ENCODE results near the gene VASN.
A peak's percentile ranks its signal among the peaks of the same experiment; 100 is the strongest.

VASN gene

DNA sequence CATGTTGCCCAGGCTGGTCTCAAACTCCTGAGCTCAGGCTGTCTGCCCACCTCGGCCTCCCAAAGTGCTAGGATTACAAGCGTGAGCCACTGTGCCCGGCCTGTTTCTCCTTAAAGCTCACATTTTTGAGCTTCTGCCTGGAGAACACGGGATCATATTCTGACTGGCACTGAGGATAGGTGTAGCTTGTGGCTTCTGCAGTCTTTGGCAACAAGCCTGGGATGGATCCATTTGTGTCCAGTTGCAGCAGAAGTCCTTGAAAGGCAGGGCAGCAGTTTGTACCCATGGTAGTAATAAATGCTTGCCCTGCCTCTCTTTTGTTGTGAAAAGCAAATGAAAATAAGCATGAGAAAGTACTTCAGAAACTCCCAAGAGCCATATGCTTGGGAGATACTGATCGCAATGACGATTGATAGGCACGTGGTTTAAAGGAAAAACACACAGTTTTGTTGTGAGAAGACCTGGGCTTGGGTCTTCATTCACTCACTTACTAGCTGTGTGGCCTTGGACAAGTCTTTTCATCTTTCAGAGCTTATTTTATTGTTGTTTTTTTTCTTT lies 47.8 kb downstream of the VASN start:
- DNase-seq (ENCODE audit: low read depth in 1 of 2, low spot score in 1 of 2), result no peak

DNA sequence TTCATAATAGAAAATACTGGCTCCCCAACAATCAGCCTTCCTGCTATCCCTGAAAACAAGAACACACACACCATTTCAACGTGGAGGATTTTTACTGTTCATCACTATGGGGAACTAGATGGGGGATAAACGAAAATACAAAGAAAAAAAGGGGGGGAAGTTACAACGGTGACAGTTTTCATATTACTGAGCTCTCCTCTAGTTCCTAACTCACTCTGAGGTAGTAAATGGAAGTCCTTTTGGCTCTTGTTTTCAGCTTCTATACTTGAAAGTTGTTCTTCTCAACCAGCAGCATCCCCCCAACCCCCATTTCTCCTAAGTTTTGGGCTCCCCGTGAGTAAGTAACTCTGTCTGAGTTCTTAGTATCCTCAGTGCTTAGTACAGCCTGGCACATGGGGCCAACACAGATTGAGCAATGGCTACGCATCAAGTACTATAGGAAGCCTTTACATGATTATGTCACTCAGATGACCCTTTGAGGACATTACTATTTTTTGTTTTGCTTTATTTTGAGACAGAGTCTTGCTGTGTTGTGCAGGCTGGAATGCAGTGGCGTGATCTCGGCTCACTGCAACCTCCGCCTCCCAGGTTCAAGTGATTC lies 49.0 kb downstream of the VASN start:
- no peak for DNase-seq (ENCODE audit: low read depth in 1 of 2, low spot score in 1 of 2)

GRCh38 chr16:4425378-4426020 lies 53.9 kb downstream of the VASN start, which contains the start of gene DNAJA3:
Gene DNAJA3, plus strand, starts transcription at chr16:4425868. Its CDS starts 14 bp downstream, at chr16:4425882.
- peak; percentile 80 to 90 for DNase-seq (ENCODE audit: low read depth in 1 of 2, low spot score in 1 of 2)

GRCh38 chr16:4426021-4426684 lies 54.5 kb downstream of the VASN start:
- DNase-seq (ENCODE audit: low read depth in 1 of 2, low spot score in 1 of 2), result no peak

DNA sequence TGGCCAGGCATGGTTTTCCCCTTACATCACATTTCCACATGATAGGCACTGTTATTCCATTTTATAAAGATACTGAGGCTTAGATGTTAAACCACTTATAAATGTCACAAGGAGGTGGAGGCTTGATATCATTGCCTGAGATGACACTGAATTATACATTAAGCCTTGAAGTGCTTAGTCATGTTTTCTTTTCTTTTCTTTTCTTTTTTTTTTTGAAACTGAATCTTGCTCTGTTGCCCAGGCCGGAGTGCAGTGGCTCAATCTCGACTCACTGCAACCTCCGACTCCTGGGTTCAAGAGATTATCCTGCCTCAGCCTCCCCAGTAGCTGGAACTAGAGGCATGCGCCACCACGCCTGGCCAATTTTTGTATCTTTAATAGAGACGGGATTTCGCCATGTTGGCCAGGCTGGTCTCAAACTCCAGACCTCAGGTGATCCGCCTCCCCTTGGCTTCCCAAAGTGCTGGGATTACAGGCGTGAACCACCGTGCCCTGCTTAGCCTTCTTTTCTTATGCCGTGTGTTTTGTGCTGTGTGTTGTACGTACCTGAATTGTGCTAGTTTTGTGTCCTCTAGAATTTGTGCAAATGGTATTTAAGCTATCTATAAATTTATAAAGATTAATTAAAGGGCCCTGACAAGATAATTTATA lies 55.2 kb downstream of the VASN start:
- no peak for DNase-seq (ENCODE audit: low read depth in 1 of 2, low spot score in 1 of 2)

GRCh38 chr16:4428500-4428899 lies 56.9 kb downstream of the VASN start:
- no peak for DNase-seq (ENCODE audit: low read depth in 1 of 2, low spot score in 1 of 2)

- DNase-seq (ENCODE audit: low read depth in 1 of 2, low spot score in 1 of 2), result no peak
Measured at GRCh38 chr16:4431023-4431422, 59.4 kb downstream of the VASN start.
